GM13977 (cell line): ENCODE data around the gene CWC25.

Experiments
- DNase-seq: peaks from one replicate; pipeline ENCODE4 v3.0.0; 2012; ENCODE audit warnings: low spot score
- in situ Hi-C: fragments of 300-500 bp; cut with MboI; formaldehyde crosslinking; loops from one replicate; pipeline ENCODE4 v1.12.0; 2022; ENCODE audit warnings: low sequenced_read_pairs, low pct_unique_long_range_greater_than_20kb, mixed read lengths, inconsistent platforms; ENCODE audit not compliant: unreplicated experiment
- TF ChIP-seq, protein P1 (sequence below): IDR thresholded peaks from 2 replicates; pipeline ENCODE4 v1.5.1; 2012; ENCODE audit warnings: mild to moderate bottlenecking, control low read depth; ENCODE audit not compliant: insufficient read depth; ENCODE audit errors: extremely low read depth, missing control alignments

Gene CWC25

DNA sequence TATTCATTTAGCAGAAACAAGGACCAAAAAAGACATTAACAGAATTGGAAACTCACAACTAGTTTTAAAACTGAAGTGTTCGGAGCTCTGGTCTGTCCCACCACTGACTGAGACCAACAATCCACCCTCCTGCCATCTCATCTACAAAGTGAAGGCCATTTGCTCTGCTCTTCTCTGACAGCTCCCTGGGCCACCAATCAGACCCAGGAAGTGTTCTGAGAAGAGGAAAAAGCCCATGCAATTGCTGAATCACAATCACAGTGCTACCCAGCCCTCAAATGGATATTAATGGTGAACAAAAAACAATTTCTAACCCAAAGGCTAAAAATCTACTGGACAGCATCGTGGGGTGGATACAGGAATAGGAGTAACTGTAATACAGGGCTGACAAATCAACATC, 26.3 kb upstream of the CWC25 start:
- TF ChIP-seq, protein P1, sequence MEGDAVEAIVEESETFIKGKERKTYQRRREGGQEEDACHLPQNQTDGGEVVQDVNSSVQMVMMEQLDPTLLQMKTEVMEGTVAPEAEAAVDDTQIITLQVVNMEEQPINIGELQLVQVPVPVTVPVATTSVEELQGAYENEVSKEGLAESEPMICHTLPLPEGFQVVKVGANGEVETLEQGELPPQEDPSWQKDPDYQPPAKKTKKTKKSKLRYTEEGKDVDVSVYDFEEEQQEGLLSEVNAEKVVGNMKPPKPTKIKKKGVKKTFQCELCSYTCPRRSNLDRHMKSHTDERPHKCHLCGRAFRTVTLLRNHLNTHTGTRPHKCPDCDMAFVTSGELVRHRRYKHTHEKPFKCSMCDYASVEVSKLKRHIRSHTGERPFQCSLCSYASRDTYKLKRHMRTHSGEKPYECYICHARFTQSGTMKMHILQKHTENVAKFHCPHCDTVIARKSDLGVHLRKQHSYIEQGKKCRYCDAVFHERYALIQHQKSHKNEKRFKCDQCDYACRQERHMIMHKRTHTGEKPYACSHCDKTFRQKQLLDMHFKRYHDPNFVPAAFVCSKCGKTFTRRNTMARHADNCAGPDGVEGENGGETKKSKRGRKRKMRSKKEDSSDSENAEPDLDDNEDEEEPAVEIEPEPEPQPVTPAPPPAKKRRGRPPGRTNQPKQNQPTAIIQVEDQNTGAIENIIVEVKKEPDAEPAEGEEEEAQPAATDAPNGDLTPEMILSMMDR, result no peak
- DNase-seq, result no peak
- in situ Hi-C loops, result no loop called here

DNA sequence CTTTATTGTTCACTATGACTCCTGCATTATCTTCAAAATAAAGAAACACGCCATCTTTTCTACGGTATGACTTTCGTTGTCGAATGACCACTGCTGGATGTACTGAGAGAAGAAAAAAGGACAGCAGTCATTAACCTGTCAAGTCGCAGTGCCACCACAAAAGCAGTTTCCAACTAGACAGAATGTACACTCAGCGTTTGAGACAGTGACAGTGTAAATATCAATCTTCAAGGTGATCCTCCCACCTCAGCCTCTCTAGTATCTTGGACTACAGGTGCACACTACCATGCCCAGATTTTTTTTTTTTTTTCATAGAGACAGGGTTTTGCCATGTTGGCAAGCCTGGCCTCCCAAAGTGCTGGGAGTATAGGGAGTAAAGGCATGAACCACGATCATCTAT, 25.3 kb upstream of the CWC25 start:
- in situ Hi-C loops, result no loop called here
- TF ChIP-seq, protein P1, result no peak
- no peak for DNase-seq

DNA sequence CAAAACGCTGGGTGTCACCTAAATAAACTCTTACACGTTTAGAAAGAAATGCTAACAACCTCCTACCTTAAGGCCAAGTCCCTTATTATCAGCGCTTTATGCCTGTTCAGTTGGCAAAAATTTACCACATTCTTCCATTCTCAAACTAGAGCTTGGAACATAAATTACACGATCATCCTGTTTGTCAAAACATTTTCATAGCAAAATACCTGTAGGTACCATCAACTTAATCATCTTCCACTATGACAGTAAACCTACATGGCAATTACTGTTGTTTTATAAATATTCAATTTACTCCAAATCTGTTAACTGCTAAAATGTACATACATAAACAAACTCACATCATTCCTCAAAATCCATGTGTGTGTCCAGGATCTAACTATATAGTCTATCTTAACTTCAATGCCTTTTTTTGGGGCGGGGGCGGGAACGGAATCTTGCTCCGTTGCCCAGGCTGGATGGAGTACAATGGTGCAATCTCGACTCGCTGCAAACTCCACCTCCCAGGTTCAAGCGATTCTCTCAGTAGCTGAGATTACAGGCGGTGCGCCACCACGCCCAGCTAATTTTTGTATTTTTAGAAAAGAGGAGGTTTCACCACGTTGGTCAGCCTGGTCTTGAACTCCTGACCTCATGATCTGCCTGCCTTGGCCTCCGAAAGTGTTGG, 24.0 kb upstream of the CWC25 start:
- TF ChIP-seq, protein P1, result no peak

DNA sequence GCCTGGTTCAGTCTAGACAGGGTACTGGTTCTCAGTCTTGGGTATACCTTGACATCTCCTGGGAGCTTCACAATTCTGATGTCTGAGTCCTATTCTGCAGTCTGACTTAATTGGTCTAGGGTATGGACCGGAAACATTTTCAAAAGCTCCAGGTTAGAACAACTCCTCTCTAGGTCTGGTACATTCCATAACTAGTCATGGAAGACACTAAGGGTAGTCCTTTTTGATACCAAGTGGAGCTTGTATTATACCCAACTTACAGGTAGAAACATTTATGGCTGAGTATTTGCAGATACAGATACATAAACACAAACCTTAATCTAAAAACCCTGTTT, 23.4 kb upstream of the CWC25 start:
- in situ Hi-C loops, result no loop called here
- TF ChIP-seq, protein P1, result no peak
- no peak for DNase-seq

More for the DNA sequence above, 24.0 kb upstream of the CWC25 start:
- DNase-seq, result no peak
- in situ Hi-C loops, result no loop called here

DNA sequence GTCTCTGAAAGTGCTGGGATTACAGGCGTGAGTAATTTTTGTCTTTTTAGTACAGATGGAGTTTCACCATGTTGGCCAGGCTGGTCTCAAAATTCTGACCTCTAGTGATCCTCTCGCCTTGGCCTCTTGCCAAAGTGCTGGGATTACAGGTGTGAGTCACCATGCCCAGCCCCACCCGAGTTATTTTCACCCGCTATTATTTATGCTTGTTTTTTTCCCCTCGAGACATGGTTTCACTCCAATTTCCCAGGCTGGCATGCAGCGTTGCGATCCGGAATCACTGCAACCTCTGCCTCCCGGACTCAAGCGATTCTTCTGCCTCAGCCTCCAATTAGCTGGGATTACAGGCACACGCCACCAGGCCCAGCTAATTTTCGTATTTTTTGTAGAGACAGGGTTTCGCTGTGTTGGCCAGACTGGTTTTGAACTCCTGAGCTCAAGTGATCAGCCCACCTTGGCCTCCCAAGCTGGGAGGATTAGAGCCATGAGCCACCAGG, 19.2 kb upstream of the CWC25 start:
- no peak for DNase-seq
- in situ Hi-C loops, result no loop called here
- TF ChIP-seq, protein P1, result no peak

DNA sequence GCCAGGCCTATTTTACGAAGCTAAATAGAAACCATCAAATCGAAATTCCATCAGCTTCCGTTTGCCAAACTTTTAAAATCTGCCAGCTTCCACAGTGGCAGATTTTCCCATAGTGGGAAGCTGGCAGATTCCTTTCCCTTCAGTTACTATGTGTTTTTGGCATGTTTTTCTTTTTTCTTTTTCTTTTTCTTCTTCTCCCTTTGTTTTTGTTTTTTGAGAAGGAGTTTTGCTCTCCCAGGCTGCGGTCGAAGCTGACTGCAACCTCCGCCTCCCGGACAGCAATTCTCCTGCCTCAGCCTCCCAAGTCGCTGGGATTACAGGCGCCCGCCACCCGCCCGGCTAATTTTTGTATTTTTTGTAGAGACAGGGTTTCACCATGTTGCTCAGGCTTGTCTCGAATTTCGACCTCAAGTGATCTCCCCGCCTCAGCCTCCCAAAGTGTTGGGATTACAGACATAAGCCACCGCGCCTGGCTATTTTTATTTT, 684 bp upstream of the CWC25 start:
- no peak for DNase-seq
- TF ChIP-seq, protein P1, result no peak
- in situ Hi-C loops, result no loop called here
